SK-MEL-5 (cell line): ENCODE measurements around the gene GALT. TPM values are rescaled to one million over a fixed set of nuclear protein-coding genes. Genes with fewer than 3 reads are reported as not detected.
"Not testable (repeated sequence)": the region's sequence is repeated elsewhere in the genome, so short reads cannot be mapped to it uniquely, and the experiment has no call there.

Experiments
- DNase-seq: peaks from one replicate; pipeline ENCODE4 v3.0.0-alpha.2; 2016; ENCODE audit warnings: low read depth, low spot score
- in situ Hi-C: cut with HindIII; loops from 2 replicates; pipeline ENCODE4 v1.10.0; 2016; ENCODE audit warnings: low sequenced_read_pairs, high pct_unique_total_duplicates, low pct_unique_long_range_greater_than_20kb
- total RNA-seq: library from RNA; depleted of rRNA; stranded (reverse); fragments of >200 nt; shearing (Covaris generic); gene quantifications from 2 replicates; pipeline ENCODE4 v1.2.3, GENCODE V29; 2014

GALT gene
- total RNA-seq, 1 experiment from 2014 or later: 14.4 TPM

GRCh38 chr9:34623374-34624235, 22.9 kb upstream of the GALT start:
- in situ Hi-C loops: no loop called here
- DNase-seq: no peak

GRCh38 chr9:34624475-34625185, 21.8 kb upstream of the GALT start:
- in situ Hi-C loops: no loop called here
- DNase-seq: no peak

GRCh38 chr9:34625186-34625486, 21.3 kb upstream of the GALT start:
- in situ Hi-C loops: no loop called here
- DNase-seq: no peak

GRCh38 chr9:34627716-34628655, 18.5 kb upstream of the GALT start:
- no peak for DNase-seq

GRCh38 chr9:34628656-34629490, 17.6 kb upstream of the GALT start, which contains the start of gene ARID3C:
Gene ARID3C (minus strand): TSS chr9:34629066. CDS start chr9:34628014, 1,052 bp downstream.
- DNase-seq: no peak
- in situ Hi-C loops: no loop called here

More at GRCh38 chr9:34627716-34628655, 18.5 kb upstream of the GALT start:
- in situ Hi-C loops: no loop called here

- in situ Hi-C loops: no loop called here
- no peak for DNase-seq
Observed at GRCh38 chr9:34629491-34629808, 17.0 kb upstream of the GALT start.

GRCh38 chr9:34630402-34631154, 15.9 kb upstream of the GALT start:
- DNase-seq: no peak
- in situ Hi-C loops: no loop called here

GRCh38 chr9:34633166-34633565, 13.3 kb upstream of the GALT start:
- in situ Hi-C loops: no loop called here
- DNase-seq: no peak

- in situ Hi-C loops: no loop called here
- DNase-seq: peak; percentile 73
Observed at GRCh38 chr9:34633851-34634550, 12.5 kb upstream of the GALT start.

- DNase-seq: no peak
- in situ Hi-C loops: no loop called here
Observed at GRCh38 chr9:34634551-34635248, 11.8 kb upstream of the GALT start.

GRCh38 chr9:34635556-34635955, 10.9 kb upstream of the GALT start:
- no peak for DNase-seq
- in situ Hi-C loops: no loop called here

- in situ Hi-C loops: no loop called here
- DNase-seq: no peak
Observed at GRCh38 chr9:34636791-34637355, 9.6 kb upstream of the GALT start.

- in situ Hi-C loops: no loop called here
- peak; percentile 88 for DNase-seq
Observed at GRCh38 chr9:34637356-34638137, 8.9 kb upstream of the GALT start, which contains the start of gene SIGMAR1. Gene SIGMAR1 (minus strand): TSS chr9:34637787. CDS start chr9:34637697, 90 bp downstream.

GRCh38 chr9:34638138-34638445, 8.4 kb upstream of the GALT start:
- in situ Hi-C loops: no loop called here
- no peak for DNase-seq

- DNase-seq, in situ Hi-C loops: not testable (repeated sequence)
Observed at GRCh38 chr9:34639322-34639721, 7.2 kb upstream of the GALT start.
